Esophagus muscularis mucosa (tissue), 4 donors: Measurements from ENCODE around the gene SPI1.

ENCODE experiments used
- CTCF ChIP-seq, 3 experiments: fragments of 200-600 bp in 2 of 3; fragments of 450-650 bp in 1 of 3; sonication (generic) in 2 of 3; IDR thresholded peaks; one replicate each; pipeline ENCODE4 v1.5.1; 2017 to 2019; ENCODE audit warnings: antibody characterized with exemption in 3 of 3, mild to moderate bottlenecking in 2 of 3, moderate library complexity in 1 of 3
- EP300 ChIP-seq: sonication (generic); formaldehyde crosslinking; IDR thresholded peaks from one replicate; pipeline ENCODE4 v1.6.1; 2017; ENCODE audit warnings: antibody characterized with exemption
- POLR2A ChIP-seq: fragments of 450-650 bp; IDR thresholded peaks from one replicate; pipeline ENCODE4 v1.6.1; 2017; ENCODE audit warnings: antibody characterized with exemption, moderate library complexity, mild to moderate bottlenecking, low read depth
- POLR2AphosphoS5 ChIP-seq, 2 donors: sonication (generic); formaldehyde crosslinking; IDR thresholded peaks; one replicate each; pipeline ENCODE4 v1.6.1; 2017; ENCODE audit warnings: antibody characterized with exemption in 2 of 2

- TF ChIP-seq POLR2AphosphoS5 (IDR thresholded peaks at IDR 0.05) (no peak), CTCF (IDR thresholded peaks at IDR 0.05) (no peak), POLR2A (no peak), EP300 (no peak)
These were observed 39.4 kb upstream of the SPI1 start for GRCh38 chr11:47417712-47418111.
